HepG2 (cell line): ENCODE results near the gene ST3GAL5. TPM values are rescaled to one million over a fixed set of nuclear protein-coding genes. Genes with fewer than 3 reads are reported as not detected.

ENCODE experiments used
- ATAC-seq: fragments of 200-7000 bp; cut with Tn5 transposase; 3 replicates; pipeline ENCODE4 v1.9.1; 2020; ENCODE audit warnings: mild to moderate bottlenecking, moderate library complexity
- BruUV-seq: library from RNA; stranded (reverse); fragments of 400-500 nt; replicated peaks from 2 replicates; lab custom pipeline; 2021; lab: Mats Ljungman, UMichigan
- CTCF ChIA-PET: fragments of 300-600 bp; formaldehyde crosslinking; extraction: SDS; loops from one replicate; lab custom pipeline; 2021; ENCODE audit warnings: low total read pairs, inconsistent platforms, low intra/inter-chr PET ratio; lab: Yijun Ruan, JAX
- POLR2A ChIA-PET: fragments of 350-600 bp; sonication (Branson Sonifier 250); formaldehyde crosslinking; loops from one replicate; lab custom pipeline; 2020; ENCODE audit warnings: antibody characterized with exemption, inconsistent platforms; lab: Yijun Ruan, JAX
- DNase-seq: peaks from one replicate; pipeline ENCODE4 v3.0.0-alpha.2; 2015; ENCODE audit warnings: low spot score
- FAIRE-seq: peaks from 3 replicates; lab custom pipeline; 2011; peaks lifted over from hg19 to GRCh38; lab: Jason Lieb, UNC
- H2AFZ ChIP-seq: one replicate; pipeline ENCODE4 v1.6.1; 2011; ENCODE audit warnings: low read length, inconsistent platforms
- H3K27ac ChIP-seq: fragments of 300-600 bp; 3 replicates; pipeline ENCODE4 v1.8.0; 2011; ENCODE audit warnings: mixed run types, mild to moderate bottlenecking, mixed read lengths, low read length, inconsistent platforms; ENCODE audit not compliant: insufficient read depth; ENCODE audit errors: extremely low read length
- H3K27me3 ChIP-seq, 2 experiments: fragments of 200-600 bp in 1 of 2; 2 replicates in 1 of 2; 3 replicates in 1 of 2; pipeline versions ENCODE4 v1.6.0 to v1.8.0; 2011; ENCODE audit warnings: low read length in 2 of 2, mild to moderate bottlenecking in 2 of 2, moderate library complexity in 2 of 2, inconsistent platforms in 1 of 2; ENCODE audit not compliant: insufficient read depth in 2 of 2, control insufficient read depth in 1 of 2
- H3K36me3 ChIP-seq, 2 experiments: fragments of 200-600 bp in 1 of 2; replicated peaks in 1 of 2; 2 replicates in 1 of 2; 3 replicates in 1 of 2; pipeline versions ENCODE4 v1.5.1 to v1.8.0; 2011; ENCODE audit warnings: low read length in 2 of 2, inconsistent platforms in 1 of 2; ENCODE audit not compliant: insufficient read depth in 2 of 2, control insufficient read depth in 1 of 2
- H3K4me1 ChIP-seq: 2 replicates; pipeline ENCODE4 v1.5.1; 2012; ENCODE audit warnings: low read length, inconsistent platforms; ENCODE audit not compliant: insufficient read depth
- H3K4me2 ChIP-seq: 2 replicates; pipeline ENCODE4 v1.6.0; 2011; ENCODE audit warnings: low read depth, low read length, inconsistent platforms
- H3K4me3 ChIP-seq, 3 experiments: fragments of 200-600 bp in 1 of 3; sonication (generic), shearing (Covaris generic) in 1 of 3; replicated peaks in 1 of 3; 2 replicates each; pipeline ENCODE4 v1.5.1; 2011 to 2016; ENCODE audit warnings: low read length in 3 of 3, inconsistent platforms in 2 of 3, low read depth in 2 of 3, mild to moderate bottlenecking in 2 of 3, control low read depth in 1 of 3, mixed read lengths in 1 of 3; ENCODE audit not compliant: insufficient read depth in 1 of 3
- H3K79me2 ChIP-seq: one replicate; pipeline ENCODE4 v1.6.1; 2011; ENCODE audit warnings: low read length, inconsistent platforms; ENCODE audit not compliant: insufficient read depth
- H3K9ac ChIP-seq: 2 replicates; pipeline ENCODE4 v1.6.0; 2011; ENCODE audit warnings: mild to moderate bottlenecking, low read depth, low read length, inconsistent platforms; ENCODE audit not compliant: insufficient read depth
- H3K9me3 ChIP-seq: 2 replicates; pipeline ENCODE4 v1.5.1; 2012; ENCODE audit warnings: mild to moderate bottlenecking, low read length
- H4K20me1 ChIP-seq: 2 replicates; pipeline ENCODE4 v1.6.0; 2011; ENCODE audit warnings: inconsistent platforms, mild to moderate bottlenecking, low read length, moderate library complexity; ENCODE audit not compliant: insufficient read depth
- HNRNPK ChIP-seq: fragments of 200-400 bp; formaldehyde crosslinking; IDR thresholded peaks from 2 replicates; pipeline ENCODE4 v1.6.1; 2018; ENCODE audit warnings: low read length, low read depth, moderate library complexity, mild to moderate bottlenecking; ENCODE audit not compliant: poor library complexity, severe bottlenecking
- KLF16 ChIP-seq, 2 experiments: sonication (generic) in 1 of 2; formaldehyde crosslinking in 1 of 2; IDR thresholded peaks; 2 replicates each; pipeline versions ENCODE4 v1.6.1 to v1.8.0; 2016 to 2023; ENCODE audit warnings: missing genetic modification reagents in 2 of 2, missing compliant biosample characterization in 1 of 2
- PRPF4 ChIP-seq: fragments of 200-400 bp; formaldehyde crosslinking; IDR thresholded peaks from 2 replicates; pipeline ENCODE4 v1.6.1; 2016; ENCODE audit warnings: low read length, low read depth; ENCODE audit not compliant: poor library complexity, severe bottlenecking
- TIGD3 ChIP-seq: sonication (generic); formaldehyde crosslinking; IDR thresholded peaks from 2 replicates; pipeline ENCODE4 v1.5.1; 2020; ENCODE audit warnings: mild to moderate bottlenecking, missing genetic modification reagents, borderline replicate concordance
- ZFYVE20 ChIP-seq: sonication (generic); formaldehyde crosslinking; IDR thresholded peaks from 2 replicates; pipeline ENCODE4 v1.8.0; 2023; ENCODE audit warnings: low read depth, mild to moderate bottlenecking, moderate library complexity, missing genetic modification reagents, borderline replicate concordance
- ZNF138 ChIP-seq: sonication (generic); formaldehyde crosslinking; IDR thresholded peaks from 2 replicates; pipeline ENCODE4 v1.5.0; 2020; ENCODE audit warnings: mild to moderate bottlenecking, low read depth, missing genetic modification reagents
- ZNF431 ChIP-seq: sonication (generic); formaldehyde crosslinking; IDR thresholded peaks from 2 replicates; pipeline ENCODE4 v1.9.0; 2022; ENCODE audit warnings: missing genetic modification reagents, low read depth, mild to moderate bottlenecking, borderline replicate concordance
- ZNF670 ChIP-seq: sonication (generic); formaldehyde crosslinking; IDR thresholded peaks from 2 replicates; pipeline ENCODE4 v1.8.0; 2022; ENCODE audit warnings: mild to moderate bottlenecking, missing genetic modification reagents, borderline replicate concordance
- WGBS: methylation state at CpG from one replicate; pipeline ENCODE4 v1.1.6; 2017; ENCODE audit warnings: low lambda C conversion rate; 5-methylcytosine and 5-hydroxymethylcytosine counted together
- in situ Hi-C: cut with HindIII; loops from 2 replicates; pipeline ENCODE4 v1.10.0; 2017; ENCODE audit warnings: low pct_unique_long_range_greater_than_20kb; ENCODE audit not compliant: extremely low pct_ligation_motif_present
- intact Hi-C: fragments of 100-400 bp; cut with micrococcal nuclease; formaldehyde crosslinking; loops from one replicate; pipeline ENCODE4 v1.10.0; 2022; ENCODE audit not compliant: unreplicated experiment
- polyA plus RNA-seq, 8 experiments: library from polyadenylated mRNA; depleted of rRNA in 3 of 8; stranded (reverse) in 7 of 8; unstranded in 1 of 8; fragments of >200 nt; fragmentation: Illumina TruSeq in 4 of 8; extraction: Trizol in 4 of 8; gene quantifications; 2 replicates each; pipeline versions ENCODE4 v1.2.1 to v1.2.3, GENCODE V29; 2011 to 2016; ENCODE audit warnings: low read depth in 4 of 8, missing spikeins in 1 of 8, mixed read lengths in 1 of 8; ENCODE audit not compliant: insufficient read depth in 1 of 8
- total RNA-seq, 5 experiments: library from RNA; depleted of rRNA; stranded (reverse); fragments of >200 nt; fragmentation: Illumina TruSeq; extraction: Trizol; gene quantifications; 2 replicates each; pipeline ENCODE4 v1.2.3, GENCODE V29; 2016; ENCODE audit warnings: low read depth in 1 of 5

Gene ST3GAL5
- total and polyA plus RNA-seq, 2 of the 13 experiments (the other 11 are each of a cell fraction or from before 2014, with no cell fraction given), result 1.3 to 2.0 TPM

GRCh38 chr2:85906748-85907147, 18.0 kb upstream of the ST3GAL5 start (continued):
- TF ChIP-seq TIGD3, result no peak

DNA sequence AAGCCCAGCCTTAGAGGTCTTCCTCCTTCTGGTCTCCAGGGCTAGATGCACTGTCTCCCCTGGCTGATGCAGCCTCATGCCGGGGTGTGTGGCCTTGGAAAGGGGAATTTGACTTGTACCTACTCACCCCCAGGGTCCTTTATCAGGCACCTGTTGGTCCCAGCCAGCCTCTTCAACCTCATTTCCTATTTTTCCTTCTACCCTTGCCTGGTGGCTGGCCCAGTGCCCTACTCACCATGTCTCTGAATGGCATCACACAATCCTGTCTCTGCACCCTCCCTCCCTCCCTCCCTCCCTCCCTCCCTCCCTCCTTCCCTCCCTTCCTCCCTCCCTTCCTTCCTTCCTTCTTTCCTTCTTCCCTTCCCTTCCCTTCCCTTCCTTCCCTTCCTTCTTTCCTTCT, 17.1 kb upstream of the ST3GAL5 start:
- no peaks in the 10 kb centered on the region for H3K9me3 ChIP-seq
- H3K4me3 ChIP-seq, result no peak overlapping the region
- 73% methylated on average over 1 of the region's 1 CpG for WGBS
- BruUV-seq, result no TSS peak
- no peaks in the 10 kb centered on the region for H4K20me1 ChIP-seq
- FAIRE-seq (no peak), DNase-seq (no peak), ATAC-seq (no peak)
- no peak overlapping the region for H3K4me2 ChIP-seq
- H3K79me2 ChIP-seq, result no peaks in the 10 kb centered on the region
- ChIA-PET POLR2A (no interaction called here), CTCF (no interaction called here)
- no peak overlapping the region for H2AFZ ChIP-seq
- peak; percentile 28 for TF ChIP-seq HNRNPK
- no peak for TF ChIP-seq ZNF138
- no peaks in the 10 kb centered on the region for H3K36me3 ChIP-seq
- no peak overlapping the region for H3K9ac ChIP-seq
- no peaks in the 10 kb centered on the region; a peak in 1 of 5 replicates for H3K27me3 ChIP-seq
- intact Hi-C loops, result no loop called here
- in situ Hi-C loops, result no loop called here
- peaks cover 39% of the 10 kb centered on the region for H3K4me1 ChIP-seq
- no peak overlapping the region for H3K27ac ChIP-seq

- no peaks in the 10 kb centered on the region for H3K9me3 ChIP-seq
- in situ Hi-C loops (no loop called here), intact Hi-C loops (no loop called here)
- TF ChIP-seq ZNF670 (CRISPR knock-in tag), result no peak
- no peak for TF ChIP-seq ZFYVE20 (CRISPR knock-in tag)
- no peak for TF ChIP-seq KLF16 (CRISPR knock-in tag; IDR thresholded peaks at IDR 0.05)
- TF ChIP-seq ZNF431 (CRISPR knock-in tag), result no peak
- TF ChIP-seq PRPF4, result no peak
- ChIA-PET CTCF (no interaction called here), POLR2A (no interaction called here)
- no peak overlapping the region for H3K4me2 ChIP-seq
- 29% methylated on average over 4 of the region's 4 CpGs for WGBS
- H3K4me3 ChIP-seq, result no peak overlapping the region
- H3K27me3 ChIP-seq, result no peaks in the 10 kb centered on the region; a peak in 1 of 5 replicates
- ATAC-seq (no peak), FAIRE-seq (no peak), DNase-seq (no peak)
- no peaks in the 10 kb centered on the region for H3K36me3 ChIP-seq
- no peak overlapping the region for H3K27ac ChIP-seq
- H3K79me2 ChIP-seq, result no peaks in the 10 kb centered on the region
- no peaks in the 10 kb centered on the region for H4K20me1 ChIP-seq
- peaks cover 39% of the 10 kb centered on the region for H3K4me1 ChIP-seq
- no TSS peak for BruUV-seq
- H2AFZ ChIP-seq, result no peak overlapping the region
- no peak overlapping the region for H3K9ac ChIP-seq
These were observed 16.4 kb upstream of the ST3GAL5 start for GRCh38 chr2:85905187-85905666.
